PC-3 (cell line): ENCODE measurements around the gene VWA8.

Source experiments
- CTCF ChIP-seq: fragments of 300-600 bp; sonication (generic); conservative IDR thresholded peaks from 2 replicates; pipeline ENCODE4 v1.5.1; 2017; ENCODE audit warnings: antibody characterized with exemption, low read depth, mild to moderate bottlenecking, low read length
- EZH2 ChIP-seq: fragments of 300-600 bp; sonication (generic); IDR thresholded peaks from one replicate; pipeline ENCODE4 v1.6.1; 2017; ENCODE audit warnings: antibody characterized with exemption, mild to moderate bottlenecking, low read length; ENCODE audit not compliant: unreplicated experiment

DNA sequence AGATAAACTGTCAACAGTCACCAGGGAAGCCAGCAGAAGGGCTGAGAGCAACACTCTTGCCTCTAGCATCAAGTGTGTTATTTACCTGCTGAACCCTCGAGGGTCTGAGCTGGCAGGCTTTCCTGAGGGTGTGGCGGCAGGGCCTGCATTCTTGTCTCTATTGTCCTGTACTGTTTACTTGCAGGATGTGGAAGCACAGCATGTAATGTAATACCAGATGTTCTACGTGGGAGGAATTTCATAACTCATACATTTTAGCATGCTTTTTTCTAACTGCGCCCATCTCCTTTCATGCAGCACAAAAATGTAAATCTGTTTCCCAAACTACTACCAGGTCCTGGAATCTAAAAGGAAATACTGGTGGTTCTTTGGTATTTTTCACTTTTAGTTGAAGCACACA lies 350.5 kb downstream of the VWA8 start:
- TF ChIP-seq CTCF (no peak), EZH2 (no peak)
